Lower leg skin (tissue), 4 donors: ENCODE data around the gene PHF3. TPM values are rescaled to one million over a fixed set of nuclear protein-coding genes. Genes with fewer than 3 reads are reported as not detected.

Experiments
- DNase-seq, 2 donors: peaks; one replicate each; pipeline ENCODE4 v3.0.0-alpha.2; 2019; ENCODE audit warnings: low spot score in 2 of 2
- H3K4me3 ChIP-seq: fragments of 200-600 bp; sonication (generic); 2 replicates; pipeline ENCODE4 v1.5.1; 2017; ENCODE audit warnings: mild to moderate bottlenecking, low read depth; ENCODE audit not compliant: poor library complexity, severe bottlenecking
- CTCF ChIP-seq, 3 donors: fragments of 450-650 bp; IDR thresholded peaks; one replicate each; pipeline ENCODE4 v1.5.1; 2016; ENCODE audit warnings: antibody characterized with exemption in 3 of 3, mild to moderate bottlenecking in 3 of 3, moderate library complexity in 2 of 3
- POLR2A ChIP-seq, 2 donors: fragments of 450-650 bp; IDR thresholded peaks; one replicate each; pipeline ENCODE4 v1.6.1; 2016 to 2017; ENCODE audit warnings: antibody characterized with exemption in 2 of 2, mild to moderate bottlenecking in 1 of 2, moderate library complexity in 1 of 2
- WGBS, 2 donors: methylation state at CpG; one replicate each; pipeline ENCODE4 v1.1.5; 2018; 5-methylcytosine and 5-hydroxymethylcytosine counted together
- intact Hi-C: fragments of 100-400 bp; cut with DNase I; formaldehyde crosslinking; loops from one replicate; pipeline ENCODE4 v1.15.0; 2023; ENCODE audit warnings: low total_unique reads
- total RNA-seq, 4 donors: library from RNA; depleted of rRNA; stranded (reverse); fragments of >200 nt; gene quantifications; one replicate each; pipeline ENCODE4 v1.1.0, GENCODE V29; 2016

Gene PHF3
- total RNA-seq, 4 donors from 2014 or later, result 41.0 to 63.5 (median 55.1) TPM

DNA sequence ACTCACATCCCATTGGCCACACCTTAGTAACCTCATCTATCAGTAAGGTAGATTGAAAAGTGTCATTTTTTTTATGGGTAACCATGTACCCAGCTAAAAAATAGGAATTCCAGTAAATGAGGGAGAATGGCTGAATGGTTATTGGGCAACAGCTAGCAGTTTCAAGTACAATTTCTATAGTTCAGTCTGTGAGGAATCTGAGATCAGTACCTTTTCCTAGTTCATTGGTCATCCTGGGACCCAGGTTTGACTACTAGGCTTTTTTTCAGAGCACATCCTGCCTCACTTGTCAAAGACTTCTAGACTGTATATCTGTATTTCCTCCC, 28.3 kb downstream of the PHF3 start:
- intact Hi-C loops, result no loop called here
- TF ChIP-seq CTCF (IDR thresholded peaks at IDR 0.05) (no peak), POLR2A (IDR thresholded peaks at IDR 0.05) (no peak)

DNA sequence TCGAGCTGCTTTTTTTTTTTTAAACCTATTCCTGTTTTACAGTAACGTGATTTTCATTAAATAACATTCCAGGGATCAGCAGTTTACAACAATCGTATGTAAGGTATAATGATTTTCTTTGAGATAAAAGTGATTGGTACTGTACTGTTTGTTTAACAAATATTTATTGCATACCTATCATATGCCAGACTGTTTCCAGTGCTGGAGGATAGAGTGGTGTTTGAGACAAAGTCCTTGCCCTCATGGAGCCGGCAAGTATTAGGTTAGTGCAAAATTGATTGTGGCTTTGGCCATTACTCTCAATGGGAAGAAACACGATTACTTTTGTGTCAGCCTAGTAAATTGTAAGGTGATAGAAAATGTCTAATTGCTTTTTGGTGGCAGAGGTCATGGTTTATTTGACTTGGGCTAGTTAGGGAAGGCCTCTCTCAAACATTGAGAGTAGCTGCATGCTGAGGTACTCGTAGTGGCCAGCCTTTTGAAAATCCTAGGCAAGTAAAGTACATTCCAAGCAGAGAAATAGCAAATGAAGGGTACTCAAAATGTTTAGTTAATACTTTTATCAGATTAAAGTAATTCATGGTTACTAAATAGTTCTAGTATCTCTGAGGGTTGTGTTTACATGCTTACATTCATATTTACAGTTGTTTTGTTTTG, 35.6 kb downstream of the PHF3 start:
- 67 to 81% methylated on average over 6 of the region's 6 CpGs for WGBS, 2 donors
- no peak for TF ChIP-seq CTCF (IDR thresholded peaks at IDR 0.05)
- no peak for TF ChIP-seq POLR2A (IDR thresholded peaks at IDR 0.05)
- H3K4me3 ChIP-seq, result no peak overlapping the region
- DNase-seq, result no peak
- intact Hi-C loops, result no loop called here

More for the DNA sequence above, 28.3 kb downstream of the PHF3 start:
- no peak for DNase-seq
- H3K4me3 ChIP-seq, result no peak overlapping the region

DNA sequence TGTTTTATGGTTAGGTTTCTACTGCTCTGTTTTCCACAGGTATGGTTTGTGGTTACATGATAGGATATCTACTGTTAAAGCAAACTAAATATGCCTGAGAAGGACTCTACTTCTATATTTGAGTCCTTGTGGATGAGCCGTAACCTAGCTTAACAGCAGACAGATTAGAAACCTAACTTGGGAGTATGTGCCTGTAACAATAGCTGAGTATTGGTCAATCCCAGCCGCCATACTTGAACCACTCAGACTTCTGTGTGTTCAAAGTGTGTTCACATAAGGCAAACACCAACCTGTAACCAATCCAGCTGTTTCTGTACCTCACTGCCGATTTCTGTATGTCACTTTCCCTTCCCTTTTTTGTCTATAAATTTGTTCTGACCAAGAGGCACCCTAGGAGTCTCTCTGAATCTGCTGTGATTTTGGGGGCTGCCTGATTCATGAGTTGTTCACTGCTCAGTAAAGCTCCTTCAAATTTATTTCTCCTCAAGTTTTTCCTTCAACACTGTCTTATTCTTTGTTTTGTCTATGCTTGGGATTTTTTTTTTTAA, 37.1 kb downstream of the PHF3 start:
- intact Hi-C loops, result no loop called here
- no peak for TF ChIP-seq CTCF (IDR thresholded peaks at IDR 0.05)
- TF ChIP-seq POLR2A (IDR thresholded peaks at IDR 0.05), result no peak
- no peak overlapping the region for H3K4me3 ChIP-seq
- WGBS, 2 donors, result 91 to 92% methylated on average over 3 of the region's 3 CpGs
- DNase-seq, result no peak

DNA sequence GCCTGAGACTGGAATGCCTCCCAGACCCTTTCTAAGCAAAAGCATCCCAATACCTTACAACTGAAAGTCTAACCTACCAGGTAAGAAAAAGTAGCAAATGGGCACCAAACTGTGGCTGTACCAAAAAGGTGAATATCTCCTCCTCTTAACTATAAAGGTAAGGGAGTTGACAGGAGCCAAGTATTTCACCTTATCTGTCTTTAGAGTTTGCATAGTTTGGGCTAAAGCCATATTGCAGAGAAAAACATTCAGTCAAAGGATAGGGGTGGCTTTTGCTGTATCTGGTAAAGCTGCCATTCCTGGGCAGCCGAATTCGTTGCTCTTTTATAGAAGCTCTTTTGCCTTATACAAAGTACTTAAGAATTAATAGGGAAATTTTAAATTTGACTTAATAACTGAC, 38.1 kb downstream of the PHF3 start:
- no peak for DNase-seq
- 87 to 88% methylated on average over 2 of the region's 2 CpGs for WGBS, 2 donors
- TF ChIP-seq CTCF (IDR thresholded peaks at IDR 0.05) (no peak), POLR2A (IDR thresholded peaks at IDR 0.05) (no peak)
- intact Hi-C loops, result no loop called here
- H3K4me3 ChIP-seq, result no peak overlapping the region

- TF ChIP-seq CTCF (IDR thresholded peaks at IDR 0.05) (no peak), POLR2A (IDR thresholded peaks at IDR 0.05) (no peak)
- no peak for DNase-seq
- no peak overlapping the region for H3K4me3 ChIP-seq
- intact Hi-C loops, result no loop called here
- WGBS, 2 donors, result 62 to 64% methylated on average over 3 of the region's 3 CpGs
These were observed 39.0 kb downstream of the PHF3 start for GRCh38 chr6:63674635-63675034.

DNA sequence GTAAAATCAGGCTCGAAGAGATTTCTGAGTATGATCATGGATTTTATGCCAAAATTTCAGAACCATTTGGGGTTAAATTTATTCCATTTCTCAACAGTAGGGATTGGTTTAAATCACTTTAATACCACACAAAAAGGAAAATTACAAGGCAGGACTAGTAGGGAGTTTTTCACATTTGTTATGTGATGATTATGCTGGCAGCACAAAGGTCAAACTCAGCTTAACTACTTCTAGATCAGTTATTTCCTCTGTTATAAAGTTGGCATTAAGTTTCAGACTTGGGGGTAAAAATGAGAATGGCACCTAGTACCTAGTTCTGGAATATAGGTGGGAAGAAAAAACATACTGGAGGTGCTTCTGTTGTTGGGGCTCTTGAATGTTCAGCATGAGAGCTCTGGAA, 39.5 kb downstream of the PHF3 start:
- intact Hi-C loops, result no loop called here
- no peak overlapping the region for H3K4me3 ChIP-seq
- no peak for DNase-seq
- WGBS, 2 donors, result 89 to 95% methylated on average over 1 of the region's 1 CpG
- TF ChIP-seq POLR2A (IDR thresholded peaks at IDR 0.05) (no peak), CTCF (IDR thresholded peaks at IDR 0.05) (no peak)
